Activated CD4-positive, alpha-beta memory T cell treated with anti-CD3 and anti-CD28 coated beads for 36 hours (primary cell): ENCODE data around the gene MRPL36. TPM values are rescaled to one million over a fixed set of nuclear protein-coding genes. Genes with fewer than 3 reads are reported as not detected.

ENCODE experiments used
- CTCF ChIA-PET: fragments of 350-600 bp; sonication (Branson Sonifier 250); formaldehyde crosslinking; loops from one replicate; lab custom pipeline; 2021; ENCODE audit warnings: antibody characterized with exemption, inconsistent platforms; lab: Charles Lee
- POLR2A ChIA-PET: fragments of 350-600 bp; sonication (Branson Sonifier 250); formaldehyde crosslinking; loops from one replicate; lab custom pipeline; 2021; ENCODE audit warnings: antibody characterized with exemption; lab: Charles Lee
- DNase-seq: peaks from one replicate; pipeline ENCODE4 v3.0.0-alpha.2; 2020
- H3K27ac Mint-ChIP-seq: one replicate; pipeline ENCODE4 v1.8.0; 2021; ENCODE audit warnings: mixed read lengths
- H3K27me3 Mint-ChIP-seq: one replicate; pipeline ENCODE4 v1.8.0; 2021; ENCODE audit warnings: mixed read lengths
- H3K36me3 Mint-ChIP-seq: one replicate; pipeline ENCODE4 v1.8.0; 2021; ENCODE audit warnings: mixed read lengths
- H3K4me1 Mint-ChIP-seq: one replicate; pipeline ENCODE4 v1.8.0; 2021; ENCODE audit warnings: low read depth, mixed read lengths
- H3K4me3 Mint-ChIP-seq: one replicate; pipeline ENCODE4 v1.8.0; 2021; ENCODE audit warnings: mild to moderate bottlenecking, mixed read lengths
- H3K9me3 Mint-ChIP-seq: one replicate; pipeline ENCODE4 v1.8.0; 2021; ENCODE audit warnings: mixed read lengths
- intact Hi-C: fragments of 100-400 bp; cut with micrococcal nuclease; formaldehyde crosslinking; loops from one replicate; pipeline ENCODE4 v1.15.1; 2023
- total RNA-seq, 2 experiments: library from RNA; stranded (reverse); gene quantifications; one replicate each; pipeline ENCODE4 v1.2.3, GENCODE V29; 2021

The MRPL36 gene
- total RNA-seq, 2 experiments from 2014 or later = 60.8 to 64.7 TPM

DNA sequence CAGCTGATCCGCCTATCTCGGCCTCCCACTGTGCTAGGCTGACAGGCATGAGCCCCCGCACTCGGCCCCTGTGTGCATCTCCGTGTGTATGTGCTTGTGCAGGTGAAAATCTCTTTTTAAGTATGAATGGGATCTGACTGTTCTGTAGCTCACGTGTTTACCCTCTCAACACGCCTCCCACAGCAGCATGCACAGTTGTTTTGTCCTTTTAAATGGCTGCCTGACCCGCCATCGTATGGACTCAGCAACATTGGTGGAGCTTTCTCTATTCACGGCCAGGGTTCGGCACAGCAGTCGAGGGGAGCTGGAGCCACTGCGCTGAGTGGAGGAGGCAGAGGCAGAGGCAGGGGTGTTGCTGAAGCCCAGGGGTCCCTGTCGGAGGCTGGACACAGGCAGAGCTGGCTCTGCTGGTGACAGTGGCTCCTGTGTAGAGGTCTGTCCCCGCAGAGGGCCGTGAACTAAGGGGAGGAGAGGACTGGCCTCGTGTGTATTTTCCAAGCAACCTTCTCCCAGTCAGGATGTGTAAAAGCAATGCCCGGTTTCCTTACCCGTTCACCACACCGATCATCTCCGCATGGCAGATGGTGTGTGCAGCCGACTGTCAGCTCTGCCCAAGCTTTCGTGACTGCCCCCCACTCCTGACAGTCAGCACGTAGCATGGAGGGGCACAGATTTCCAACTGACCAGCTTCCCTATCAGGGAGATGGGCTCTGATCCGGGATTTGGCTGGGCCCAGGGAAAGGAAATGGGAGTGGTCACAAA, 37.3 kb downstream of the MRPL36 start:
- no peak overlapping the region for H3K27ac Mint-ChIP-seq
- H3K36me3 Mint-ChIP-seq = no peaks in the 10 kb centered on the region
- ChIA-PET CTCF (interaction anchor here (0.9 to 2.2 kb wide), 7 partner anchors 28 to 284 kb away, joined by 3 to 10 read pairs (median 5); no protein-coding TSS in a partner anchor), POLR2A (no interaction called here)
- no peak overlapping the region for H3K4me3 Mint-ChIP-seq
- H3K27me3 Mint-ChIP-seq = peaks cover 12% of the 10 kb centered on the region
- intact Hi-C loops = loop anchor here (5.0 kb wide), 1 partner anchor 275 kb away; no protein-coding TSS in a partner anchor
- peaks cover 7% of the 10 kb centered on the region for H3K9me3 Mint-ChIP-seq
- DNase-seq = peak; percentile 5
- no peaks in the 10 kb centered on the region for H3K4me1 Mint-ChIP-seq

DNA sequence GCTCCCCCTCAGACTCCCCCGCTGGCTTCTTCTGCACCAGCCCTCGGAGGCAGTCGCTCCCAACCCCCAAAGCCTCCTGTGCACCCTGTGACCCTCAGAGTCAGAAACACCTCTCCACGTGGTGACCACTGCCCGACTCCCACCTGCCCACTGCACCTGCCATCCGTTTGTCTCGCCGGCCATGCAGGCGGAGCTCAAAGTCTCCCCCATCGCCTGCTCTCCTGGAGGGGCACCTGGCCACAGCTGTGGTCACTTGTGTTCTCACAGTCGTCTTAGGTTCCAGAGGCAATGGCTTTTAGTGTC, 38.2 kb downstream of the MRPL36 start:
- Mint-ChIP-seq H3K36me3 (no peaks in the 10 kb centered on the region), H3K27me3 (peaks cover 12% of the 10 kb centered on the region), H3K4me1 (no peaks in the 10 kb centered on the region), H3K9me3 (peaks cover 7% of the 10 kb centered on the region), H3K27ac (no peak overlapping the region), H3K4me3 (no peak overlapping the region)
- ChIA-PET CTCF (no interaction called here), POLR2A (no interaction called here)
- peak; percentile 3 for DNase-seq
- intact Hi-C loops = loop anchor here (5.0 kb wide), 1 partner anchor 276 kb away; no protein-coding TSS in a partner anchor

DNA sequence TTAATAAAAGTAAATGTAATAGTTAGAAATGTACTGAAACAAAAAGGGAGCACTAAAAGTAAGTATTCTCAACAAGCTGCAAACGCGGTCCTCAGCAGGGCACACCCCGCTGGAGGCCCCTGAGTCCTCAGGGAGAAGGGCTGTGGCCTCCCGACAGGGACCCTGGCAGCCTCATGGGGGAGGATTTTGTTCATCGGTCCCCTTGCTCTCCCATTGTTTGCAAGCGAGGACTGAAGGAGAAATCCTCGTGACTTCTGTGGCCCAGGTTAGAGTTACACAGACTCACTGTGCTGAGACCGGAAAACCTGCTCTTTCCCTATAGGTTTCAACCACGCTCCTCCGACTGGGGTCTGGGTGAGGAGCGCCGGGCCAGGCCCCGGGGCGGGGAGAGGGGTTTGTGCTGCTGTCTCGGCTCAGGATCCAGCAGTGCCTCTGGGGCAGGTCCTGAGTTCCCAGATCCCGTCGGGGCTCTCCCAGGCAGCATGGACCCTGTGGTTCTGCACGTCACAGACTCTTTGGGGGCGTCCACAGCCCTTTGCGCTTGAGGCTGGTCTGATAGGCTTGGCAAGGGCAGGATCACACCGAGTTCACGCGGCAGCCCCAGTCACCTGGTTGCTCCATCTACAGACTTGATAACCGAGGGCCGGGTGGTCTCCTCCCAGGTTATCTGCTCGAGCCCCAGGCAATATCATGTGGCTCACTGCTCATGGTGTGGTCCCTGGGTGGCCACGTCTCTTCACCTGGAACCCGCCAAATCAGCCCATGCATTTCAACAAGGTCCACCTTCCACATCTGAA, 38.8 kb downstream of the MRPL36 start:
- H3K27me3 Mint-ChIP-seq = peaks cover 12% of the 10 kb centered on the region
- ChIA-PET POLR2A (no interaction called here), CTCF (no interaction called here)

DNA sequence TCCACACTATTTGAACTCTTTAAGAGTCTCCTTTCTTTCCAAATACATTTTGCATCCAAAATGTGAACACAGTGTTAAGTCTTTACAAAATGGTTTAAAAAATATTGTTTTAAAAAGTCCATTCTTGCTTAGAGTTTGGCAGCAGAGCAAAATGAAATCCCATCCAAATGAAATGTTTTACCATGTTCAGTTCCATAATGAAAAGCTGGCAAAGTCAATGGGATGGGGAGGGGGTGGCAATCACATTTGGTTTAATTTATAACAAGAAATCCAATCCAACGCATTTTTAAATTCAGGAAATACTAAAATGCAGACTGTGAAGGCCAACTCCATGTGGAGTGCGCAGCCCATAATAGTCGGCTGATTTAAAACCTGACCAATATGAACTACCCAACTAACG, 39.4 kb downstream of the MRPL36 start:
- H3K4me3 Mint-ChIP-seq = no peak overlapping the region
- peaks cover 7% of the 10 kb centered on the region for H3K9me3 Mint-ChIP-seq
- intact Hi-C loops = loop anchor here (5.0 kb wide), 1 partner anchor 277 kb away; no protein-coding TSS in a partner anchor
- DNase-seq = no peak
- H3K27me3 Mint-ChIP-seq = peaks cover 13% of the 10 kb centered on the region
- H3K36me3 Mint-ChIP-seq = no peaks in the 10 kb centered on the region
- ChIA-PET CTCF (no interaction called here), POLR2A (no interaction called here)
- H3K27ac Mint-ChIP-seq = no peak overlapping the region
- H3K4me1 Mint-ChIP-seq = no peaks in the 10 kb centered on the region

More for the DNA sequence above, 38.8 kb downstream of the MRPL36 start:
- peaks cover 7% of the 10 kb centered on the region for H3K9me3 Mint-ChIP-seq
- no peaks in the 10 kb centered on the region for H3K36me3 Mint-ChIP-seq
- intact Hi-C loops = loop anchor here (5.0 kb wide), 1 partner anchor 276 kb away; no protein-coding TSS in a partner anchor
- H3K4me3 Mint-ChIP-seq = no peak overlapping the region
- peak; percentile 7 for DNase-seq
- H3K4me1 Mint-ChIP-seq = no peaks in the 10 kb centered on the region
- H3K27ac Mint-ChIP-seq = no peak overlapping the region

DNA sequence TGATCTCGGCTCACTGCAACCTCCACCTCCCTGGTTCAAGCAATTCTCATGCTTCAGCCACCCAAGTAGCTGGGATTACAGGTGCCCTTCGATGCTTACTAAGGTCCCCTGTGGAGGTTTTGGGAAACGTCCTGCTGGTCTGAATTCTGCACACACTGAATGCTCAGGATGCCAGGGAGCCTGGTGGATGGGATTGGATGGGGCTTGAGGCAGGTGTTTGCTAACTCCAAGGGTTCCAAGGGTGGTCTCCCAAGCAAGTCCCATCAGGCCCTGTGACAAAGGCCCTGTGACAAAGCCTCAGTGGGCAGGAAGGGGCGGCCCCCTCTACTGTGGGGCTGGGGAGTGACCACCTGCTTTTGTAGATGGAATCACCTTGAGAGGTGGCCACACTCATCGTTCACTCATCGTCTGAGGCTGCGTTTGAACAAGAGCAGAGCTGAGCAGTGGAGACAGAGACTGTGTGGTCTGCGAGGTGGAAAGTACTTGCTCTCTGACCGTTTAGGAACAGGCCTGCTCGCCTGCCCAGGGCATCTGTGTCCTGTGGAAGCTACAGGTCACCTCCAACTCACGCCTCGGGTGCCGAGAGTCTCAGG, 40.2 kb downstream of the MRPL36 start:
- Mint-ChIP-seq H3K27ac (no peak overlapping the region), H3K4me1 (no peaks in the 10 kb centered on the region), H3K9me3 (peaks cover 7% of the 10 kb centered on the region), H3K4me3 (no peak overlapping the region), H3K36me3 (no peaks in the 10 kb centered on the region), H3K27me3 (peaks cover 13% of the 10 kb centered on the region)
- DNase-seq = peak; percentile 6
- intact Hi-C loops = no loop called here
- CTCF ChIA-PET = no interaction called here
- POLR2A ChIA-PET = no interaction called here

DNA sequence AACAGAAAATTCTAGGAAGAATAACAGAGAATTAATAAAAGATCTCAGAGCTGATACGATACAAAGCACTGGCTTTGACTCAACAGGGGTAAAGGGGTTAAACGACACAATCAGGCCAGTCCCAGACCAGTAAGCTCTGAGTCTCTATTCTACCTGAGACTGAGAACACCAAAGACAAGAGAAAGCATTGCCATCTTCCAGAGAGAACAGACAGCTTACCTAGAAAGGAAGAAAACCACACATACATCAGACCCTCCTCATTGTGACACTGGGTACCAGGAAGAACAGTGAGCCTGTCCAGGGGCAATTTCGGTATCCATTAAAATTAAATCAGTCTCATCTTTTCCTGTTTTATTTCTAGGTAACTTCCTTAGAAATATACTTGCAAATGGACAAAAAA, 41.1 kb downstream of the MRPL36 start:
- no peaks in the 10 kb centered on the region for H3K4me1 Mint-ChIP-seq
- no peak for DNase-seq
- H3K36me3 Mint-ChIP-seq = no peaks in the 10 kb centered on the region
- peaks cover 9% of the 10 kb centered on the region for H3K27me3 Mint-ChIP-seq
- H3K4me3 Mint-ChIP-seq = no peak overlapping the region
- no peak overlapping the region for H3K27ac Mint-ChIP-seq
- intact Hi-C loops = no loop called here
- peaks cover 7% of the 10 kb centered on the region for H3K9me3 Mint-ChIP-seq
- POLR2A ChIA-PET = no interaction called here
- CTCF ChIA-PET = no interaction called here

DNA sequence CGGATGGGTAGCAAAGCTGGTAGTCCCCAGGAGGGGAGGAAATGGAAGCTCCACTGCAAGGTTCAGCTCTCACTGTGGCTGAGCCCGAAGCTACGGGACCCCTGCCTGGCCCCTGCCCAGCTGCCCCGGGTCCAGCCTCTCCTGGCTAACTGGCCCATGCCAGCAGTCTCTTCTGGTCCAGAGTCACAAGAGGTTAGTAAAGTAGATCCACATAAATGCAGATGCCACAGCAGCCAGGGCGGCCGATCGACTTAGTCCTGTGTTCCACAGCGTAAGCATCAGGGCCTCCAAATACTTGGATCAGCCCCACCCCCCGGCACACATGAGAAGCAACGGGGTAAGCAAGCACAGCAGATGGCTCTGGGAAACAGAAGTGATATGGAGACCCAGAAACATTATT, 42.1 kb downstream of the MRPL36 start:
- no peak for DNase-seq
- Mint-ChIP-seq H3K27ac (no peak overlapping the region), H3K36me3 (no peaks in the 10 kb centered on the region), H3K4me3 (no peak overlapping the region), H3K9me3 (peaks cover 7% of the 10 kb centered on the region), H3K4me1 (no peaks in the 10 kb centered on the region), H3K27me3 (peaks cover 8% of the 10 kb centered on the region)
- ChIA-PET POLR2A (no interaction called here), CTCF (no interaction called here)
- intact Hi-C loops = no loop called here

DNA sequence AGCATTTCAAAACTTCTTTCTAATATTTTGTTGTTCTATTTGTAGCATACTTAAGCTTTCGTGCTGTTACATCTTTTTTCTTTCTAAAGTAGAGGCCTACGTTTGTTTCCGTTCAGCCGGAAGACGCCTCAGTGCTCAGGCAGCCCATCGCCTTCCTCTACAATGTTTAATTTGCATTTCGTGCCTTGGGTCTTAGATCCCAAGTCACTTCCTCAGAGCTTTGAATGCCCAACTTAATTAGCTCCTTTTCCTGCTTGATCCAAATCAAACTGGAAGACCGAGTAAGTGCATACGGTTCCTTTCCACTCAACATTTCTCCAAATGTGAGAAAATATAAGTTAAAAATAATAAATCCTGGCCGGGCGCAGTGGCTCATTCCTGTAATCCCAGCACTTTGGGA, 43.2 kb downstream of the MRPL36 start:
- Mint-ChIP-seq H3K27ac (no peak overlapping the region), H3K27me3 (peaks cover 4% of the 10 kb centered on the region), H3K36me3 (no peaks in the 10 kb centered on the region), H3K4me1 (no peaks in the 10 kb centered on the region), H3K9me3 (peaks cover 7% of the 10 kb centered on the region), H3K4me3 (no peak overlapping the region)
- intact Hi-C loops = no loop called here
- peak; percentile 1 for DNase-seq
- ChIA-PET CTCF (no interaction called here), POLR2A (no interaction called here)

DNA sequence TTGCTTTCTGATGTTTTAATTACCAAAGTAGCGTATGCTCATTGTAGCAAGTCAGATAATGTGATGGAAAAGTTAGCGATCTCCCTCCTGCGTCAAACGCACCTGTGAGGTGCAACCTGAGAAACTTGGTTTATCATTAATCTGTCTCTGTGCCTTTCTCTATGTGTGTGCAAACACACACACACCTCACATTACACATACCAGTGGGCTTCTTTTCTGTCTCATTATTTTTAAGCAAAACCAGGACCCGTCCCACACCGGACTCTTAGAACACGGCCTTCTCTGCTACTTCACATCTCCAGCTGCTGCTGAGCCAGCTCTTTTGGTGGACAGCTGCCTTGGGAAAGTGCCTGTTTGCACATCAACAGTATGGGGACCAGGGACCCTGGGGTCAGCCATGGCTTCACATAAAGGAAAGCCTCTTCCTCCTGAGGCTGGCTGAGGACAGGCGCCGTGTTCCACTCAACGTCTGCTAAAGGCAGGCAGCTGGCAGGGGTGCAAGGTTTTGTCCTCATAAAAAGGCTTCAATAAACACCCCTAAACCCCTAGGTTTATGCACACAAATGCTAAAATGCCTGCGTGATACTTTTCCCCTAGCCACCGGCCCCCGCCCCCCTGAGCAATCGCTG, 44.2 kb downstream of the MRPL36 start:
- Mint-ChIP-seq H3K27me3 (peaks cover 7% of the 10 kb centered on the region), H3K4me1 (no peaks in the 10 kb centered on the region), H3K9me3 (peaks cover 7% of the 10 kb centered on the region)

DNA sequence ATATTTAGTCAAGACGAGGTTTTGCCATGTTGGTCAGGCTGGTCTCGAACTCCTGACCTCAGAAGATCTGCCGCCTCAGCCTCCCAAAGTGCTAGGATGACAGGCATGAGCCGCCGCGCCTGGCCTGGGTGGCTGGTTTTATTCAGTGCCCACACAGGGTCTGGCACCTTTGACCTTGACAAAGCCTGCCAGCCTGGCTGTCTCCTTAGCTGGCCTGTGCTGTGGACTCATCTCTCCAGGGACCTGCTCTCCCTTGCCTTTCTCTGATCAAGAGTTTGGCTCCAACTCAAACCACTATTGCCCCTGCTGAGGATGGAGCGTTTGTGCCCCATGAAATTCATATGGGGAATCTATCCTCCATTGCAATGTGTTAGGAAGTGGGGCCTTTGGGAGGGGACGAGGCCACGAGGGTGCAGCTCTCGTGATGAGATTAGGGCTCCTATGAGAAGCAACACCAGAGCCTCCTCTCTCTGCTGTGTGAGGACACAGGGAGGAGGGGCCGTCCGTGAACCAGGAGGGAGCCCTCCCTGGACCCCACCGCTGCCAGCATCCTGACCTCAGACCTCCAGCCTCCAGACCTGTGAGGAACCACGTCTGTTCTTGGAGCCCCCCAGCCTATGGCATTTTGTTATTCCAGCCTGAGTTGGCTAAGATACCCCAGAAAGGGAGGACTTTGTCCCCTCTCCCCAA, 45.0 kb downstream of the MRPL36 start:
- no peak overlapping the region for H3K27ac Mint-ChIP-seq

More for the DNA sequence above, 44.2 kb downstream of the MRPL36 start:
- H3K36me3 Mint-ChIP-seq = no peaks in the 10 kb centered on the region
- DNase-seq = peak; percentile 5
- intact Hi-C loops = no loop called here
- no peak overlapping the region for H3K27ac Mint-ChIP-seq
- CTCF ChIA-PET = no interaction called here
- POLR2A ChIA-PET = no interaction called here
- H3K4me3 Mint-ChIP-seq = no peak overlapping the region

DNA sequence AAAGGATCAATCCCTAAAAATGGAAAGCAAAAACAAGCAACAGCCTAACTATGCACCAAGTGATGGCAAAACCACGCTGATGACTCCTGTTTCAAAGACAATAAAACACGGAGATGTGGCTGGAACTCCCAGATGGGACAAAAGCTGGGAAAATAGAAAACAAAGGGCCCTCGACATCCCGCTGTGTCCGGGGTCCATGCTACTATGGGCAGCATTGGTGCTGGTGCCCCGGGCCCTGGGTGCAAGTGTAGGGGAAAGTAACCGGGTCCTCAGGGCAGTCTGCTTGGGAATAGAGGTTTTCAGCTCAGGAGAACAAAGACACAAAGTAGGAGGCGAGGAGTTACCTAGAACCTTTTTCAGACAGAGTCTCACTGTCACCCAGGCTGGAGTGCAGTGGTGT, 46.1 kb downstream of the MRPL36 start:
- DNase-seq = no peak
- intact Hi-C loops = no loop called here
- Mint-ChIP-seq H3K4me3 (no peak overlapping the region), H3K4me1 (no peaks in the 10 kb centered on the region), H3K36me3 (no peaks in the 10 kb centered on the region), H3K27me3 (peaks cover 7% of the 10 kb centered on the region), H3K27ac (no peak overlapping the region), H3K9me3 (peaks cover 3% of the 10 kb centered on the region)
- ChIA-PET POLR2A (no interaction called here), CTCF (no interaction called here)

More for the DNA sequence above, 45.0 kb downstream of the MRPL36 start:
- ChIA-PET CTCF (no interaction called here), POLR2A (no interaction called here)
- DNase-seq = peak; percentile 3
- intact Hi-C loops = no loop called here
- Mint-ChIP-seq H3K9me3 (peaks cover 7% of the 10 kb centered on the region), H3K4me1 (no peaks in the 10 kb centered on the region), H3K4me3 (no peak overlapping the region), H3K27me3 (peaks cover 7% of the 10 kb centered on the region), H3K36me3 (no peaks in the 10 kb centered on the region)
